Skeletal muscle cell (primary cell): ENCODE measurements around the gene FAM120A.

ENCODE experiments used
- DNase-seq: peaks from one replicate; pipeline ENCODE4 v3.0.0-alpha.2; 2010; ENCODE audit warnings: low read depth
- H3K4me3 ChIP-seq: 2 replicates; pipeline ENCODE4 v1.5.1; 2011; ENCODE audit warnings: low read depth, mild to moderate bottlenecking, control low read depth, low read length, moderate library complexity

FAM120A gene

GRCh38 chr9:93572636-93573515 is 121.4 kb downstream of the FAM120A start:
- no peak overlapping the region for H3K4me3 ChIP-seq
- DNase-seq: no peak

- H3K4me3 ChIP-seq: no peak overlapping the region
- DNase-seq: no peak
Measured at GRCh38 chr9:93573516-93573828, 122.0 kb downstream of the FAM120A start.

- H3K4me3 ChIP-seq: no peak overlapping the region
- DNase-seq: no peak
Measured at GRCh38 chr9:93574091-93574899, 122.8 kb downstream of the FAM120A start.

- H3K4me3 ChIP-seq: peak overlapping the region; percentile 68
Measured at GRCh38 chr9:93574900-93575795, 123.7 kb downstream of the FAM120A start.

GRCh38 chr9:93575796-93576257 is 124.3 kb downstream of the FAM120A start:
- peak overlapping the region; percentile 68 for H3K4me3 ChIP-seq
- DNase-seq: no peak

More at GRCh38 chr9:93574900-93575795, 123.7 kb downstream of the FAM120A start:
- no peak for DNase-seq

GRCh38 chr9:93576258-93577077 is 125.0 kb downstream of the FAM120A start, which contains the start of gene PHF2:
Gene PHF2 (plus strand): TSS chr9:93576584. CDS start chr9:93576774, 190 bp downstream.
- H3K4me3 ChIP-seq: peak within 1 kb of the TSS; percentile 68
- DNase-seq: no peak

GRCh38 chr9:93577078-93577974 is 125.8 kb downstream of the FAM120A start:
- H3K4me3 ChIP-seq: peak overlapping the region; percentile 52
- no peak for DNase-seq

- peak overlapping the region; percentile 52 for H3K4me3 ChIP-seq
- DNase-seq: no peak
Measured at GRCh38 chr9:93577975-93578682, 126.6 kb downstream of the FAM120A start.

- no peak overlapping the region for H3K4me3 ChIP-seq
- DNase-seq: no peak
Measured at GRCh38 chr9:93578844-93579243, 127.4 kb downstream of the FAM120A start.

- DNase-seq: no peak
- H3K4me3 ChIP-seq: no peak overlapping the region
Measured at GRCh38 chr9:93579711-93580516, 128.4 kb downstream of the FAM120A start.

GRCh38 chr9:93580654-93581380 is 129.3 kb downstream of the FAM120A start:
- DNase-seq: no peak

GRCh38 chr9:93582115-93582514 is 130.6 kb downstream of the FAM120A start:
- no peak overlapping the region for H3K4me3 ChIP-seq
- no peak for DNase-seq

More at GRCh38 chr9:93580654-93581380, 129.3 kb downstream of the FAM120A start:
- no peak overlapping the region for H3K4me3 ChIP-seq

- DNase-seq: no peak
- no peak overlapping the region for H3K4me3 ChIP-seq
Measured at GRCh38 chr9:93582550-93582949, 131.1 kb downstream of the FAM120A start.

- H3K4me3 ChIP-seq: no peak overlapping the region
- no peak for DNase-seq
Measured at GRCh38 chr9:93585259-93585658, 133.8 kb downstream of the FAM120A start.

GRCh38 chr9:93585695-93586094 is 134.2 kb downstream of the FAM120A start:
- DNase-seq: no peak
- H3K4me3 ChIP-seq: no peak overlapping the region
